IPS-18a (cell line): ENCODE measurements around the gene NAGS.
"Not testable (repeated sequence)": the region's sequence is repeated elsewhere in the genome, so short reads cannot be mapped to it uniquely, and the experiment has no call there.

Experiments used
- H3K27ac ChIP-seq: one replicate; pipeline ENCODE4 v1.5.1; 2013; ENCODE audit warnings: low read length
- H3K27me3 ChIP-seq: one replicate; pipeline ENCODE4 v1.6.1; 2013; ENCODE audit warnings: mild to moderate bottlenecking, low read length; ENCODE audit not compliant: control insufficient read depth, insufficient read depth
- H3K36me3 ChIP-seq: one replicate; pipeline ENCODE4 v1.6.1; 2013; ENCODE audit warnings: low read depth, low read length; ENCODE audit not compliant: control insufficient read depth
- H3K4me1 ChIP-seq: one replicate; pipeline ENCODE4 v1.6.1; 2013; ENCODE audit warnings: low read depth, low read length; ENCODE audit not compliant: control insufficient read depth
- H3K4me3 ChIP-seq: one replicate; pipeline ENCODE4 v1.5.1; 2013; ENCODE audit warnings: low read length
- H3K9ac ChIP-seq: one replicate; pipeline ENCODE4 v1.6.1; 2013; ENCODE audit warnings: mild to moderate bottlenecking, low read length, moderate library complexity
- H3K9me3 ChIP-seq: one replicate; pipeline ENCODE4 v1.6.1; 2013; ENCODE audit warnings: low read depth, low read length; ENCODE audit not compliant: control insufficient read depth

Gene NAGS

GRCh38 chr17:44029736-44030135 is 25.3 kb downstream of the NAGS start:
- Histone ChIP-seq H3K27ac (no peak overlapping the region), H3K4me3 (no peak overlapping the region), H3K27me3 (no peaks in the 10 kb centered on the region), H3K36me3 (peaks cover 43% of the 10 kb centered on the region), H3K9ac (no peak overlapping the region), H3K9me3 (no peaks in the 10 kb centered on the region), H3K4me1 (no peaks in the 10 kb centered on the region)

- H3K4me3 ChIP-seq, result no peak overlapping the region
- H3K27me3 ChIP-seq, result no peaks in the 10 kb centered on the region
- H3K27ac ChIP-seq, result no peak overlapping the region
- H3K9me3 ChIP-seq, result no peaks in the 10 kb centered on the region
- peaks cover 43% of the 10 kb centered on the region for H3K36me3 ChIP-seq
- no peaks in the 10 kb centered on the region for H3K4me1 ChIP-seq
- no peak overlapping the region for H3K9ac ChIP-seq
Observed at GRCh38 chr17:44030482-44030881, 26.1 kb downstream of the NAGS start.

GRCh38 chr17:44033861-44034408 is 29.5 kb downstream of the NAGS start:
- Histone ChIP-seq H3K27ac (no peak overlapping the region), H3K4me1 (no peaks in the 10 kb centered on the region), H3K36me3 (peaks cover 66% of the 10 kb centered on the region), H3K4me3 (no peak overlapping the region), H3K9ac (no peak overlapping the region), H3K9me3 (no peaks in the 10 kb centered on the region), H3K27me3 (no peaks in the 10 kb centered on the region)

GRCh38 chr17:44034688-44035087 is 30.3 kb downstream of the NAGS start:
- H3K36me3 ChIP-seq, result peaks cover 63% of the 10 kb centered on the region
- H3K4me3 ChIP-seq, H3K27ac ChIP-seq, H3K27me3 ChIP-seq, H3K9ac ChIP-seq, H3K9me3 ChIP-seq, H3K4me1 ChIP-seq: not testable (repeated sequence)

- H3K27me3 ChIP-seq, result no peaks in the 10 kb centered on the region
- no peak overlapping the region for H3K4me3 ChIP-seq
- no peaks in the 10 kb centered on the region for H3K4me1 ChIP-seq
- no peak overlapping the region for H3K27ac ChIP-seq
- no peak overlapping the region for H3K9ac ChIP-seq
- H3K9me3 ChIP-seq, result no peaks in the 10 kb centered on the region
- H3K36me3 ChIP-seq, result peaks cover 54% of the 10 kb centered on the region
Observed at GRCh38 chr17:44037471-44037870, 33.0 kb downstream of the NAGS start.

- Histone ChIP-seq H3K4me1 (no peaks in the 10 kb centered on the region), H3K36me3 (peaks cover 47% of the 10 kb centered on the region), H3K9ac (no peak overlapping the region), H3K9me3 (no peaks in the 10 kb centered on the region), H3K4me3 (no peak overlapping the region), H3K27ac (no peak overlapping the region), H3K27me3 (no peaks in the 10 kb centered on the region)
Observed at GRCh38 chr17:44038604-44039011, 34.2 kb downstream of the NAGS start.

- no peak overlapping the region for H3K4me3 ChIP-seq
- no peak overlapping the region for H3K9ac ChIP-seq
- no peaks in the 10 kb centered on the region for H3K27me3 ChIP-seq
- peaks cover 4% of the 10 kb centered on the region for H3K4me1 ChIP-seq
- no peak overlapping the region for H3K27ac ChIP-seq
- H3K9me3 ChIP-seq, result no peaks in the 10 kb centered on the region
- H3K36me3 ChIP-seq, result peaks cover 48% of the 10 kb centered on the region
Observed at GRCh38 chr17:44039829-44040635, 35.6 kb downstream of the NAGS start.

GRCh38 chr17:44043272-44043696 is 38.9 kb downstream of the NAGS start:
- H3K4me1 ChIP-seq, result peaks cover 4% of the 10 kb centered on the region
- H3K27me3 ChIP-seq, result no peaks in the 10 kb centered on the region
- H3K27ac ChIP-seq, result no peak overlapping the region
- no peak overlapping the region for H3K9ac ChIP-seq
- peaks cover 35% of the 10 kb centered on the region for H3K36me3 ChIP-seq
- no peaks in the 10 kb centered on the region for H3K9me3 ChIP-seq
- no peak overlapping the region for H3K4me3 ChIP-seq

- H3K4me1 ChIP-seq, result peaks cover 4% of the 10 kb centered on the region
- H3K27me3 ChIP-seq, result no peaks in the 10 kb centered on the region
- H3K9me3 ChIP-seq, result no peaks in the 10 kb centered on the region
- H3K36me3 ChIP-seq, result peaks cover 36% of the 10 kb centered on the region
- no peak overlapping the region for H3K27ac ChIP-seq
- no peak overlapping the region for H3K9ac ChIP-seq
- H3K4me3 ChIP-seq, result no peak overlapping the region
Observed at GRCh38 chr17:44044071-44044470, 39.6 kb downstream of the NAGS start.

- no peak overlapping the region for H3K27ac ChIP-seq
- H3K27me3 ChIP-seq, result no peaks in the 10 kb centered on the region
- H3K36me3 ChIP-seq, result peaks cover 37% of the 10 kb centered on the region
- H3K4me1 ChIP-seq, result peaks cover 4% of the 10 kb centered on the region
- H3K9ac ChIP-seq, result no peak overlapping the region
- H3K4me3 ChIP-seq, result no peak overlapping the region
- H3K9me3 ChIP-seq, result no peaks in the 10 kb centered on the region
Observed at GRCh38 chr17:44045486-44045885, 41.1 kb downstream of the NAGS start.

- not testable (repeated sequence) for H3K4me1 ChIP-seq, H3K27me3 ChIP-seq, H3K9me3 ChIP-seq, H3K4me3 ChIP-seq, H3K27ac ChIP-seq, H3K9ac ChIP-seq
- peaks cover 47% of the 10 kb centered on the region for H3K36me3 ChIP-seq
Observed at GRCh38 chr17:44046893-44047292, 42.5 kb downstream of the NAGS start.
